GM21576 (cell line): ENCODE measurements around the gene TBC1D1.
A peak's percentile ranks its signal among the peaks of the same experiment; 100 is the strongest.

Experiments
- ATAC-seq: cut with Tn5 transposase; IDR thresholded peaks from one replicate; pipeline ENCODE4 v1.9.1; 2021; ENCODE audit warnings: mild to moderate bottlenecking, moderate library complexity; ENCODE audit not compliant: unreplicated experiment

Gene TBC1D1, protein sequence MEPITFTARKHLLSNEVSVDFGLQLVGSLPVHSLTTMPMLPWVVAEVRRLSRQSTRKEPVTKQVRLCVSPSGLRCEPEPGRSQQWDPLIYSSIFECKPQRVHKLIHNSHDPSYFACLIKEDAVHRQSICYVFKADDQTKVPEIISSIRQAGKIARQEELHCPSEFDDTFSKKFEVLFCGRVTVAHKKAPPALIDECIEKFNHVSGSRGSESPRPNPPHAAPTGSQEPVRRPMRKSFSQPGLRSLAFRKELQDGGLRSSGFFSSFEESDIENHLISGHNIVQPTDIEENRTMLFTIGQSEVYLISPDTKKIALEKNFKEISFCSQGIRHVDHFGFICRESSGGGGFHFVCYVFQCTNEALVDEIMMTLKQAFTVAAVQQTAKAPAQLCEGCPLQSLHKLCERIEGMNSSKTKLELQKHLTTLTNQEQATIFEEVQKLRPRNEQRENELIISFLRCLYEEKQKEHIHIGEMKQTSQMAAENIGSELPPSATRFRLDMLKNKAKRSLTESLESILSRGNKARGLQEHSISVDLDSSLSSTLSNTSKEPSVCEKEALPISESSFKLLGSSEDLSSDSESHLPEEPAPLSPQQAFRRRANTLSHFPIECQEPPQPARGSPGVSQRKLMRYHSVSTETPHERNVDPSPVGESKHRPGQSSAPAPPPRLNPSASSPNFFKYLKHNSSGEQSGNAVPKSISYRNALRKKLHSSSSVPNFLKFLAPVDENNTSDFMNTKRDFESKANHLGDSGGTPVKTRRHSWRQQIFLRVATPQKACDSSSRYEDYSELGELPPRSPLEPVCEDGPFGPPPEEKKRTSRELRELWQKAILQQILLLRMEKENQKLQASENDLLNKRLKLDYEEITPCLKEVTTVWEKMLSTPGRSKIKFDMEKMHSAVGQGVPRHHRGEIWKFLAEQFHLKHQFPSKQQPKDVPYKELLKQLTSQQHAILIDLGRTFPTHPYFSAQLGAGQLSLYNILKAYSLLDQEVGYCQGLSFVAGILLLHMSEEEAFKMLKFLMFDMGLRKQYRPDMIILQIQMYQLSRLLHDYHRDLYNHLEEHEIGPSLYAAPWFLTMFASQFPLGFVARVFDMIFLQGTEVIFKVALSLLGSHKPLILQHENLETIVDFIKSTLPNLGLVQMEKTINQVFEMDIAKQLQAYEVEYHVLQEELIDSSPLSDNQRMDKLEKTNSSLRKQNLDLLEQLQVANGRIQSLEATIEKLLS (N-terminal part only)

DNA sequence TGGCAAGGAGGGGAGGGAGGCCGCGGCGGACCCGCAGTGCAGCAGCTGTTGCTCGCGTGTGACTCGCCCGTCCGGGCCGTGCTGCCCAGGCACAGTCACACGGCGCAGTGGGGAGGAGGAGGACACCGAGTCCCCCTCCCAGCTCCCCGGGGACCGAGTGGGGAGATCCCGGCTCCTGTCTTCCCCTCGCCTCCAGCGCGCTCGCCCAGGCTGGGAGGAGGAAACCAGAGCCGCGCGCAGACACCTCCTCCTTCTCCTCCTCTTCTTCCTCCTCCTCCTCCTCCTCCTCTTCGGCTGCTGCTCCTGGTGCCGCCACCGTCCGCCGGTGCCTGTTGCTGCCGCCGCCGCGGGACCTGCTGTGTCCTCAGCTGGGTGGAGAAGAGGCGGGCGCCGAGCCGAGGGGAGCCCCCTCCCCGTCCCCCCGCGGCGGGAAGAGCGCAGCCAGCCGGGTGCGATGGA lies at the start of gene TBC1D1:
TSS of gene TBC1D1 (plus strand) at position 284 of the 459 bp plus-strand sequence. CDS start 11,012 bp downstream, outside the sequence.
- ATAC-seq: peak; percentile 24

DNA sequence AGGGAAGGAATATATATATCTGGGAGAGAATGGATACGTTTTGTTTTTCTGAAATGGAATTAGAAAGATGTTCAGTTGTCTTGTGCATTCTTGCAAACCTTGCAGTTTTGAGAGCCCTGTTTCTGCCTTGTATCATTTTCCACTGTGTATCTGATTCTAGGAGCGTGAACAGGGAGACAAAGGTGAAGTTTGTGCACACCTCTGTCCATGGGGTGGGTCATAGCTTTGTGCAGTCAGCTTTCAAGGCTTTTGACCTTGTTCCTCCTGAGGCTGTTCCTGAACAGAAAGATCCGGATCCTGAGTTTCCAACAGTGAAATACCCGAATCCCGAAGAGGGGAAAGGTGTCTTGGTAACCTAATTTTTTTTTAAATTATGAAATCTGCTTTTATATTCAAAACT lies 46.7 kb upstream of the TBC1D1 start:
- ATAC-seq: no peak

DNA sequence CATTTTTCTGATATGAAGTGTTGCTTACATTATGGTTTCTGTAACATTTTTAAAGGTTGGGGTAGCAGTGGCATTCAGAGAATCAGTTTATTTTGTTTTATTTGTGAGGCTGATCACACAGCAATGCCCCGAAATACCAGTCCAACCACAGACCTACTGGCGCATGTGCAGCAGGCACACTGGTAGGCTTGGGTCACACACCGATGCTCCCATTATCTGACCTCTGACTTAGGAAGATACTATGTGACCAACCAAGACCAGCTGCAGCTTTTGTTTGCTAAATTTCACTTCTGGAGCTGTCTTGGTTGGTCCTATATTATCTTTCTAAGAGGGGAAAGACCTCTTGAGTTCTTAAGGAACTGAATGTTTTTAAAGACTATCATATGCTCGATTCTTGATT lies 45.7 kb upstream of the TBC1D1 start:
- ATAC-seq: no peak

DNA sequence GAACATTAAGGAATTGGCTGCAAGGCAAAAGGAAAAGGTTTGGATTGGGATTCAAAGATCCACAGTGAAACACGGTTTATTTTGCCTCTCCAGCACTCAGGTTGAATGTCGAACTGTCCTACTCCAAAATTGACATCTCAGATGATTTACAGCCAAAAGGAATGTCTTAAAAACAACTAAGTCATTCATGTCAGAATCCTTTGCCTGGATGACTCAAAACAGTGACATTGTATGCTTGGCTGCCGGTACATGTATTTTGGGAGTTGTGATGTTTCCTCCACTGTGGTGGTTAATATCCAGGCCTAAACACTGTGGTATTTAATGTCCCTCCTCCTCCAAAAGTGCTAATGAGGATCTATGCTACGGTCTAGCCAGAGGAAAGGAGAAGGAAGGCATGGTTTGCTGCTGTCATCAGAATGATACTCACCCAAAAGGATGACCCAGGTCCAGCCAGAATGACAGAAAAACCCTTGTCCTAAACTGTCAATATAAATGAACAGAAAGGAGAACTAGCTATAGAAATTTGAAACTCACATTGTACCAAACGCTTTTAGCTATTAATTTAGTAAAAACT lies 43.5 kb upstream of the TBC1D1 start:
- no peak for ATAC-seq

DNA sequence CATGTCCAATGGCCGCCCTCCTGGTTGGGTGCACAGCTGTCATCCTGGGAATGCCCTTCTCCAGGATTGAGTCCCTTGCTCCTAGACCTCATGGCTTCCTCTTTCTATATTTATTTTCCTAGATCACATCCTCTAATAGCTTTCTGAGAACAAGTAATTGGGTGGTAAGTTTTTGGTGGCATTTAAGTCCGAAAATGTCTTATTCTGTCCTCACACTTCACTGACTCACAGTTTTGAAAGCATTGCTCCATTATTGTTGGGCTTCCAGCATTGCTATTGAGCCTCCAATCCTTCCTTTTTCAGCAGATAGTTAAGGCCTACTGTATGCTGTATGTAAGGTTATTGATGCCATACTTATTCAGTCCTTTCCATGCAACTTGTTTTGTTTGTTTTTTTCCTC lies 38.5 kb upstream of the TBC1D1 start:
- no peak for ATAC-seq

DNA sequence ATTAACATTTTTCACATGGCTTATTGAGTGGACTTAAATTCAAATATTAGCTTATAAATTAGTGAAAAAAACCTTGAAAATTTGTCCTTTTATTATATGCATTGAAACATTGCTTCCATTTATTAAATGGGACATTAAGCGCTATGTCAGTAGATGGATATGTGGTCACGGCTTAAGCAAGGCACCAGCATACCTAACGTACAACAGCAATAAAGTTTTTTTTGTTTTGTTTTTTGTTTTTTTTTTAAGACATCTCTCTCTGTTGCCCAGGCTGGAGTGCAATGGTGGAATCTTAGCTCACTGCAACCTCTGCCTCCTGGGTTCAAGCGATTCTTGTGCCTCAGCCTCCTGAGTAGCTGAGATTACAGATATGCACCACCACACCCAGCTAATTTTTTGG lies 32.8 kb upstream of the TBC1D1 start:
- no peak for ATAC-seq

DNA sequence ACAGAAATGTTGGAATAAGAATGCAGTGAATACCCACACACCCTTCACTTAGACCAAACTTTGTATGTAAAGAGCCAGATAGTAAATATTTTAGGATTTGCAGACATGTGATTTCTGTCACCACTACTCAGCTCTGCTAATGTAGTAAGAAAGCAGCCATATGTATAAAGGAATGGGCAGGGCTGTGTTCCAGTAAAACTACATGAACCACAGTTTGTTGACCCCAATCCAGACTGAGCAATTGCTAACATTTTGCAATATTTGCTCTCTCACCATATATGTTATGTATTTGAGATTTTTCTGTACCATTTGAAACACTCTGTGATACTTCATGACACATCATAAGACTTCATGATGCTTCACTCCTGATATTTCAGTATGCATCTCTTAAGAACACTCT lies 32.0 kb upstream of the TBC1D1 start:
- no peak for ATAC-seq

DNA sequence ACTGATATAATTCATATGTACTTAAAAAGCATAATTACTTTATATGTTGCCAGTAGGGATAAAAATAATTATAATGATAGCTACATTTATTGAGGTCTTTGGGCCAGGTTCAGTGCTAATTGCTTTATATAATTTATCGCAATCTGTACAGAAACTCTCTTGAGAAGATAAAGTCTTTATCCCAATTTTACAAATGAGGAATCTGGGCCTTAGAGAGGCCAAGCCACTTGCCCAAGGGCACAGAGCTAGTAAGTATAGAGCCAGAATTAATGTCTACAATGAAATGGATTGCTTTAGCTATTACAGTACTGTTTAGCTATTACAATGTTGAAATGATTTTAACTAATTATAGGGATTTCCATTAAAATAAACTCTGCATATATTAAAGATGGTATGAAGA lies 30.6 kb upstream of the TBC1D1 start:
- no peak for ATAC-seq

DNA sequence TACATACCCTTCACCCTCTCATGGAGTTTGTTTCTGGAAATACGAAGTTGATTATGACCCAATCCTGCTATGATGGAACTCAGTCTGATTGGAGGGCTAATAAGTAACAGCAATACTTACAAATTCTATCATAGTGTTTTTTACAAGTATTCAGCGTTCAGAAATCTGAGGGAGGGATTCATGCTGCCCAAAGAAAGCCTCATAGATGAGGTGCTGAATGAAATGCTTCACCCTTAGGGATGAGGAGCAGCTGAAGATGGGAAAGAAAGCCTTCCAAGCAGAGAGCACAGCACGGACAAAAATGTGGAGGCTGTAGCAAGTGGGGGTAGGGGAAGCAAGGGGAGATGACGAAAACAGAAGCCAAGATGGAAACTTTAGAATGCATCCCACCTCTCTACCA lies 27.9 kb upstream of the TBC1D1 start:
- no peak for ATAC-seq

DNA sequence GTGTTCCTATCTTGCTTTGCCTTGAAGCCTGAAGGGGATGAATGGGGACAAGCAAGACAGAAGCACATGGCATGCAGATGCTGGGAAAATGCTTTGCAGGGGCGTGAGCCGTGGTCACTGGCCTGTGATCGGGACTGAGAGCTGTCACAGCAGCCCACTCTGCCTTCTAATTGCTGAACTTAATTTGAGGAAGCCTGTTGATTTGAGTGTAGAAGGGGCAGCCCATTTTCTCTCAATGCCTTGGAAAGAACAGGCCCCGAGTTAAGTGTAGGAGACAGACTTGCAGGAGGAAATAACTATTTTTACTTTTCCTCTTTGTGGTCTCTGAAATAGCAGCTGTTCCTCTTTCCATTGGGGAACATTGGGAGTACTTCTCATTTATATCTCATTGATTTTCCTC lies 26.1 kb upstream of the TBC1D1 start:
- no peak for ATAC-seq

DNA sequence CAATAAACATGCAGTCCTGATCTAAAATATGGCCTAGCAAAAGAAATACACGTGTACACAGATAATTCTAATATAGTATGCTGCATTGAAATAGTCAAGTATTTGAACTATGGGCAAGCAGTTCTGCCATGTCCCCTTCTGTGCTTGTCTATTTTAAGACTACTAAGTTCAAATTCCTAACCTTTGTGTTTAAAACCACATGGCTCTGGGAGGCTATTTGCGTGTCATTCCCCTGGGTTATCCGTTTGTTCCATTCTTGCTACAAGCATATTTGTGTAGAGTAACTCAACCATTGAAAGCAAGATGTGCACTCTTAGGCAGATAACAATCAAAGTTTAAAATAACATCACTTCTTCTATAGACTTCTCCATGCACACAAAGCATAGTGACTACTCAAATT lies 25.4 kb upstream of the TBC1D1 start:
- no peak for ATAC-seq

DNA sequence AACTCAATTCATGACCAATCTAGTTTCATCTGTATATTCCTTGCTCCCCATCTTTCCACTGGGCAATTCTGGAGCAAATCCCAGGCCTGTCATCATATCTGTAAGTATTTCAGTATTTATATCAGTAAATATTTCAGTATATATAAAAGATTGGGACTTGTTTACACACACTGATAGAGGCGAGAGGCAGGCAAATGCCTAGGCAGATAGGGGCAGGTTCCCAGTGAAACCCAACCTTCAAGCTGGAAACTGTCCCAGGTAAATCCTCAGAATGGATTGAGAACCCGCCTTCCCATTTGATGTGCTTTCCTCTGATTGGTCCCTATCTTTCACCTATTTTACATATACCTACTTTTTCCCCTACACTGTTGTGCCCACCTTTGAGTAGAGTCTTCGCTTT lies 23.8 kb upstream of the TBC1D1 start:
- ATAC-seq: no peak

DNA sequence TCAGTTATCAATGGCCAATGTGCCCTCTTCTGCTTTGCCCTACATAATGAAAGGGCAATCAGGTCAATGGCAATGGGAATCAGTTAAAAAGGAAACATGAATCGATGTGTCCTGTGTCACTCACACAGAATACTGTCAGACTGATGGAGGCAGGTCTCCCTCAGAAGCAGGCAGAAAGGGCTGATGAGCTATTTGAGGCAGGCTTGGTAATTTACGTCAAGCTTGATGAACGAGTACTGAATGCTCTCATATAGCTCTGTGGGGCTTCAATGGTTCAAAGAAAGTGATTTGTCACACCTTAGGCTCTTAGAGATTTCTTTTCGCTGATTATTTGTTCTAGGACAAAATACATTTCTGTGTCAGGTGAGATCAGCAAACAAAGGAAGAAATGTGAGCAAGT lies 22.6 kb upstream of the TBC1D1 start:
- ATAC-seq: no peak

DNA sequence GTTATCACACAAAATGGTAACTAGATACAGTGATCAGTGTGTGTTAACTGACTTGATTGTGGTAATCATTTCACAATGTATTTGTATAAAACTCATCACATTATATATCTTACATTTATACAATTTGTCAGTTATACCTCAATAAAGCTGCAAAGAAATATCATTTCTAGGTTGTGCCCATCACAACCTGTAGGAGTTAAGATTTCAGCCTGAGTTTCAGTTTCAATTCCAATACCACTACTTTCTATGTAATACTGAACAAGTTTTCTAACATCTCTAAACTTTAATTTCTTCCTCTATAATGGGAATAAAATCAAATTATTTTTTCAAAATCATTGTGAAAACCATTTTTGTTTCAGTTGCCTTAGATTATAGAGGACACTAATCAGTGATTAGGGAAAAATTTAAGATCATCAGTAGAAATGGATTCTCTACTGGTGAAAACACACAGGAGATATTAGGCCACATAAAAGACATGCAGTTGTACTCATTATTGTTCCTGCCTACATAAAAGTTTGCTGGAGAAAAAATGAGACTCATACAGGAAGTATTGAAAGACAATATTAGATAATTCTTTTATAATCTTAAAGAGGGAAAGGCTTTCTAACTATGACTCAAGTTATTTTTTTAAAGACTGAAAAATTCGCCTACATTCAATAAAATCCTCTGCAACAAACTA lies 18.4 kb upstream of the TBC1D1 start:
- ATAC-seq: no peak

DNA sequence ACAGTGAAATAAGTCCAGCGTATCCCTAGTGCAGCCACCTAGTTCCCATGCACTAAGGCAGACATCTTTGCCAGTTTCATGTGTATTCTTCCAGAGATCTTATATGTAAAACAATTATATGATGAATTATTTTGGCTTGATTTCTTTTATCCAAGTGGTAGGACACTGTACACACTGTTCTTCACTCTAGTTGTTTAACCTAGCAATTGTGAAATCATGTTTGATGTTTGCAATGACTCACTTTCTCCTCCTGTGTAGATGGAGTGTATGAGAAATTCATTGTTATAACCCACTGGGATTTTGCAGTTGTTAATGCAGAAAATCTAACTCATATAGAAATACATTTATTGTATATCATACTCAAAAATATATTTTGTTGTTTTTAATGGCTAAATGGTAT lies 17.5 kb upstream of the TBC1D1 start:
- no peak for ATAC-seq

DNA sequence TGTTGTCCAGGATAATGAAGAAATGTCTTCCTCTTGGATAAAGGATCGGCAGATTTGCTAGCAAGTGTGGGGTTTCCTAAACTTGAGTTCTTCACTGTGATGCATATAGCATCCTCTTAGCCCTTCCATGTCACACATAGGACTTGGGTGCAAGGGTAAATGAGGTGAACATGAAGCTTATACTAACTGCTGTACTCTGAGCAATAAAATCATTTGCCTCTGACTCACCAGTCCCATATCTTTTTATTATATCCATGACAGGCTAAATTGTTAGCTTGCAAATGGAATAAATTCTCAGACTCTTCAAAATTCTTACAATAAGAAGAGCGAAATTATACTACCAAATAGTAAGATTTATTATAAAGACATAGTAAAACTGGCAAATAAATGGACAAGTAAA lies 14.7 kb upstream of the TBC1D1 start:
- no peak for ATAC-seq

DNA sequence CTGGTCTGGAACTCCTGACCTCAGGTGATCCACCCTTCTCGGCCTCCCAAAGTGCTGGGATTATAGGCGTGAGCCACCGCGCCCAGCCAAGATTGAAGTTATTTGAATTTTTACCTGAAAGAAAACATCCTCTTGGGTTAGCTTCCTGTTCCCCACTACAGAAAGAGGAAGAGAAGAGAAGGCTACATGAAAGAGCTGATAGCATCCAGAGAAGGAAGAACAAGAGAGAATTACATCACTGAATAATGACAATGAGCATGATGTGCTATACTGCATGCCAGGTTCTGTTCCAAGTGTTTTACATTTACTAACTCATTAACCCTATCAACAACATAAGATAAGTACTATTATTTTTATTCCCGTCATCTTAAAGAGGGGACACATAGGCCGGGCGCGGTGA lies 11.5 kb upstream of the TBC1D1 start:
- ATAC-seq: no peak

DNA sequence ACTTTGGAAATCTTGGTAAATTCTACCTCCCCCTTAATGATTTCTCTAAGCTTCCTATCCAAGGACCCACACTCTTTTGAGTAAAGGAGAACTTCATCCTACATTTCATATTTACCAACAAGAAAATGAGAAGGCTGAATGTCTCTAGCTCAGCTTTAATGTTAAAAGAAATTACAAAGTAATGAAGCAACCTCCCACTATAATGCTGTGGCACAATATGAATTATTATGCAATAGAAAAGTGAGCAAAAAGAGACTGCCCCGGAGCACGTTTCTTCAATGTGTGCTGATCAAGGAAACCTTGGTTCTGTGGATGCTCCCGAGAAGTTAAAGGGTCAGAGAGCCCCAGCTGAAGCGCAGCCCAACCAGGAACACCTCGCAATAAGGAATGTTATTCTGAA lies 9.1 kb upstream of the TBC1D1 start:
- no peak for ATAC-seq

DNA sequence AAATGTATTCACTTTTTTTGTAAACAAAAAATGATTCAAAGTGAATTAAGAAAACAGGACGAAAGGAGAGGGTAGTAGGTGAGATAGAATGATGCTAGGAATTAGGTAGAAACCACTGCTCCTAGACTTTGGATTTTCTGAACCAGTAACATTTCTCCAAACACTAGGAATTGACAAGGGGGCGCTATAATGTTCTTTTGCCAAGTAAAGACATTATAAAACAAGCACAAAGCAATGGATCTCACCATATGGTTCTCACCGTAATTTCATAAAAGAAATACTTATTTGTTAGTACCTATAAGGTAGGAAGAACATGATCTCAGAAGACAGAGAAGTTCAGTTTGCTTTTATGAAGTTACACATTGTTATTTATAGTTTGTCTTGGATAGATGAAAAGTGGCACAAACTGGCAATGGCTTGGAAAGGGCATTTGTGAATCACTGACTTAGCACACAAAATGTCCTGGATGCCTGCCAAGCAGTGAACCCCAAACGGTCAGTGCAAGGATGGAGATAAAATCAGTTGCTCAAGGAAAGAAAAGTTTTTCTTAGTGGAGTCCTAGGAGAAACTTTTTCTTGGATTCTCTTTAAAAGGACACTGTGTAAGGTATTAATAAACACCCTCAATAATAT lies 8.1 kb upstream of the TBC1D1 start:
- no peak for ATAC-seq
